Stimulated activated CD8-positive, alpha-beta memory T cell treated with anti-CD3 and anti-CD28 coated beads, Interleukin-12 subunit alpha, Interleukin-12 subunit beta, amount 100 ng/mL, for 4 hours (primary cell): ENCODE measurements around the gene COL28A1.

Source experiments
- DNase-seq: peaks from one replicate; pipeline ENCODE4 v3.0.0-alpha.2; 2020; ENCODE audit warnings: low read depth

The COL28A1 gene

GRCh38 chr7:7330997-7331396 is 204.7 kb downstream of the COL28A1 start:
- no peak for DNase-seq

- no peak for DNase-seq
Measured at GRCh38 chr7:7329326-7329725, 206.3 kb downstream of the COL28A1 start.

GRCh38 chr7:7327423-7327822 is 208.2 kb downstream of the COL28A1 start:
- DNase-seq, result no peak

GRCh38 chr7:7324698-7325097 is 211.0 kb downstream of the COL28A1 start:
- DNase-seq, result no peak

- DNase-seq, result no peak
Measured at GRCh38 chr7:7323921-7324320, 211.8 kb downstream of the COL28A1 start.

- DNase-seq, result no peak
Measured at GRCh38 chr7:7323352-7323751, 212.3 kb downstream of the COL28A1 start.

GRCh38 chr7:7321681-7322080 is 214.0 kb downstream of the COL28A1 start:
- DNase-seq, result no peak

- no peak for DNase-seq
Measured at GRCh38 chr7:7318601-7319000, 217.1 kb downstream of the COL28A1 start.

- no peak for DNase-seq
Measured at GRCh38 chr7:7317850-7318249, 217.8 kb downstream of the COL28A1 start.

GRCh38 chr7:7315851-7316250 is 219.8 kb downstream of the COL28A1 start:
- DNase-seq, result no peak

GRCh38 chr7:7312323-7312722 is 223.3 kb downstream of the COL28A1 start:
- no peak for DNase-seq

- DNase-seq, result no peak
Measured at GRCh38 chr7:7311001-7311400, 224.7 kb downstream of the COL28A1 start.

- DNase-seq, result no peak
Measured at GRCh38 chr7:7309203-7309602, 226.5 kb downstream of the COL28A1 start.
